Testis (tissue), 2 donors: ENCODE measurements around the gene UBR2.

Experiments used
- CTCF ChIP-seq, 3 experiments: fragments of 450-650 bp in 2 of 3; fragments of 200-600 bp in 1 of 3; sonication (generic) in 1 of 3; IDR thresholded peaks; one replicate each; pipeline ENCODE4 v1.5.1; 2016 to 2019; ENCODE audit warnings: antibody characterized with exemption in 3 of 3, mild to moderate bottlenecking in 2 of 3, moderate library complexity in 1 of 3
- POLR2A ChIP-seq: fragments of 450-650 bp; IDR thresholded peaks from one replicate; pipeline ENCODE4 v1.6.1; 2017; ENCODE audit warnings: antibody characterized with exemption, mild to moderate bottlenecking, moderate library complexity

- TF ChIP-seq CTCF (IDR thresholded peaks at IDR 0.05) = no peak
- TF ChIP-seq POLR2A = no peak
These were observed 932 bp upstream of the UBR2 start for GRCh38 chr6:42562788-42563405.
